ENCODE data around the gene PRSS23.
"Not testable (repeated sequence)": the region's sequence is repeated elsewhere in the genome, so short reads cannot be mapped to it uniquely, and the experiment has no call there.

Gene PRSS23

GRCh38 chr11:86815726-86816125 lies 15.4 kb downstream of the PRSS23 start:
- no peak for DNase-seq

GRCh38 chr11:86816251-86816726 lies 15.9 kb downstream of the PRSS23 start:
- DNase-seq: no peak

GRCh38 chr11:86818462-86819192 lies 18.3 kb downstream of the PRSS23 start:
- DNase-seq: no peak

GRCh38 chr11:86824139-86824538 lies 23.8 kb downstream of the PRSS23 start:
- not testable (repeated sequence) for DNase-seq

GRCh38 chr11:86834376-86834775 lies 34.0 kb downstream of the PRSS23 start:
- not testable (repeated sequence) for DNase-seq

DNA sequence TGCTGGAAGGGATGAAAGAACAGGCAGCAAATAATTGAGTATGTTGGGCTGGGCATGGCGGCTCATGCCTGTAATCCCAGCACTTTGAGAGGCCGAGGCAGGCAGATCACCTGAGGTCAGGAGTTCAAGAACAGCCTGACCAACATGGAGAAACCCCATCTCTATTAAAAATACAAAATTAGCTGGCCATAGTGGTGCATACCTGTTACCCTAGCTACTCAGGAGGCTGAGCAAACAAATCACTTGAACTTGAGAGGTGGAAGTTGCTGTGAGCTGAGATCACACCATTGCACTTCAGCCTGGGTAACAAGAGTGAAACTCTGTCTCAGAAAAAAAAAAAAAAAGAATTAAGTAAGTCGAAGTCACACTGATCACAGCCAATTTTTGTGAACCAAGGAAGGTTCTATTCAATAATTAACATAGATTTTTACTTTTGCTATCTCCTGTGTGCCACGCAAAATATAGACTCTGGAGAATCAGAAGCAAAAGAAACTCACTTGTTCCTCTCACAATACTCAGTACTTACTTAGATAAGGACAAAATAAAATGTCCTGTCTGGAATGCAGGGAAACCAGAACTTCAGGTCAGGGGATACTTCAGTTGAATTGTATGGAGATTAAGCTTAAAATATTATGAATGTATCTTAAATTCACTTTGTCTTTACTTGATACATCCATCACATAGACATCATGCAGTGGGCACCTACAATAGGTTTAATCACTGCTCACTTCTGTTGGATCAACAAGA lies 44.6 kb downstream of the PRSS23 start:
- not testable (repeated sequence) for DNase-seq

DNA sequence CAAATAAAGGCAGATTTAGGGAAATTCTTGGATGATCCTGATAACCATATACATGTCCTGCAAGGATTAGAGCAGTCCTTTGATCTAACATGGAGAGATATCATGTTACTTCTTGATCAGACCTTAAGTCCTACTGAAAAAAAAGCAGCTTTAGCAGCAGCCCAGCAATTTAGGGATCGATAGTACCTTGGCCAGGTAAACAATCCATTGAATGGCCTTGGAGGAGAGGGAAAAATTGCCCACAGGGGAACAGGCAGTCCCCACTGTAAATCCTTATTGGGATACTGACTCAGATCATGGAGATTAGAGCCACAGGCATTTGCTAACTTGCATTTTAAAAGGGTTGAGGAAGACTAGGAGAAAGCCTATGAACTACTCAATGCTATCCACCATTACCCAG lies 47.8 kb downstream of the PRSS23 start:
- DNase-seq: no peak

- no peak for DNase-seq
Measured at GRCh38 chr11:86849679-86850078, 49.3 kb downstream of the PRSS23 start.

Data from stimulated activated CD4-positive, alpha-beta T cell treated with anti-CD3 and anti-CD28 coated beads, Interleukin-4, amount 100 ng/mL, for 4 hours (primary cell).